GM21717 (cell line): ENCODE data around the gene CRBN.
A peak's percentile ranks its signal among the peaks of the same experiment; 100 is the strongest.

Experiments
- ATAC-seq: cut with Tn5 transposase; IDR thresholded peaks from one replicate; pipeline ENCODE4 v1.9.1; 2021; ENCODE audit warnings: mild to moderate bottlenecking, moderate library complexity; ENCODE audit not compliant: unreplicated experiment

CRBN gene

DNA sequence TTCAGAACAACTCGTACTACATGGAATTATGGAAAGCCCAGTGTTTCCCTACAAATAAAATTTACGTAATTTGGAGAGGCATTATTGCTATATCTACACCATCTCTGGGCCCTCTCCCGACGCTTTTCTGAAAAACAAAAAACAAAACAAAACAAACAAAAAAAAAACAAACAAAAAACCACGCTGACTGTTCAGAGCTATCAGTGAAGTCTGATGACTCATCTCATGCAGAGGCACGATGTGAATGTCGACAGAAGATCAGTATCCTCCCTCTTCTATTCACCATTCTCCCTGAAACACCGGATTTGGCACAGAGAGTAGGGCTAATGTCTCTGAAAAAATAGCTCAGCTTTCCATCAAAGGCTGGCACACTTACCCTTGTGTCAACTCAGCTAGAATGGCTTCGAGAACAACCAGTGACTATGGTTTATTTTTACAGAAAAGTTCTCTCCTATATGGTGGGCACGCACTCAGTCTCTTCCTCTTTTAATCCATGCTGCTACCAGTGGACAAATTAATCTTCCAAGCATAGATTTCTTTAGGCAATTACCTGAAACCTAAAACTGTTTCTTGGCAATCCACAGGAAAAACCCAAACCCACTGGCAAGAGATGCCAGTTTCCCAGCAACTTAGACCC lies 1.5 kb downstream of the CRBN start:
- ATAC-seq, result no peak

DNA sequence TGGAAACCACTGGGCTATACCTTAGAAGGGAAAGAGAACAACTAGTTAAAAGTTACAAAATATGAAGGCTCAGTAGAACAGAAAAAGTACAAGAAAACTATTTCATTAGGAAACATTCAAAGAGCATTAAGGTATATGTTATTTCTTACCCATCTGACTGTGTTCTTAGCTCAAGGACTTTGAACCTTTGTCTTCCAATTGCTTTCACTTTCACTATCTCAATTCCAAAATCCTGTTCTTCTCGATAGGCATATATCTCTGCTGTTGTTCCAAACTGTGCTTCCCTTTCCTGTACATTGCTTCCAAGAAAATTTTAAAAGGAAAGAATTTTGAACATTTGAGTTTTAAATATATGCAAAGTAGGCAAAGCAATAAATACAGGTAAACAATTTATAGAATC lies 6.9 kb downstream of the CRBN start:
- ATAC-seq, result no peak

GRCh38 chr3:3170998-3171397 lies 8.5 kb downstream of the CRBN start:
- ATAC-seq, result no peak

DNA sequence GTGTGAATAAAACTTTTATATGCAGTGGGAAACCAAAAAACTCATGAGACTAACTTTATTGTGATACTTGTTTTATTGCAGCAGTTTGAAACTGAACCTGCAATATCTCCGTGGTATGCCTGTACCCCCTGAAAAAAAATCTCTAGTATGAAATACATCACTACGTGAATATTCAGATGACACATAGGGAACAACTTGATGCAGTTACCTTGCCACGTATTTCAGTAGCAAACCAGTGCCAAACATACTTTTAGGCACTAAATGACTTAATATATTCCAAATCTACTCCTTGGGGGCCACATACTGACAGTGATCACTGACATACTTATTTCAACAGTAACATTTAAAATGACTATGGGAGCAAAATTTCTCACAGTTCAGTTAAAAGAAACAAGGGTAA lies 13.8 kb downstream of the CRBN start:
- no peak for ATAC-seq

GRCh38 chr3:3165241-3165640 lies 14.2 kb downstream of the CRBN start:
- ATAC-seq, result no peak

DNA sequence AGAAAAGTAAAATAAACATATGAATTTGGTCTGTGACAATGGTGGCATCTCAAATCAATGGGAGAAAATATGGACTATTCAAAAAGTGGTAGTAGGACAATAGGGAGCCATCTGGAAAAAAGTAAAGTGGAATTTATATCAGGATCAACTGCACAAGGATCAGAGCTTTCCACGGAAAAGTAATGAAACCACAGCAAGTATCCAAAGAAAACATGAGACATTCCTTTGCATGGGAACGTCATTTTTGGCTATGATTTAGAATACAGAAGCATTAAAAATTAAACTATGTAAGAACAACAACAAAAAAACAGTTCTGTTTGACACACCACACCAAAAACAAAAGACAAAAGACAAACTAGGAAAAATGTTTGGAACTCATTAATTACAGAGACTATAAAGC lies 18.7 kb downstream of the CRBN start:
- no peak for ATAC-seq

DNA sequence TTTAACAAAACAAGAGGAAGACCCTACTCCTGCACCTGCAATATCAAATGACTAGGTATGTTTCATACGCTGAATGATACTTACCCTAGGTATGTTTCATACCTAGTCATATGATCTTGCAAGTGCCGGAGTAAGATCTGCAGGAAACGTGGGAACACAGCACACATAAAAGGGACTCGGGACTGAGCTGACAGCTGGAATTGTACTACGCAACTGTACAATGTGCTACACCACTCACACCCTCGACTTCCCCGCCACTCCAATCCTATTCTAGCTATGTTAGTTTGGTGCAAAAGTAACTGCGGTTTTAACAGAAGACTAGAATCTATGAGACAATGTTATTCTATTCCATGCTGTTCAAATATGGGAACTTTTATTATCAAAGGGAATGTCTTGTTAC lies 22.0 kb downstream of the CRBN start:
- no peak for ATAC-seq

DNA sequence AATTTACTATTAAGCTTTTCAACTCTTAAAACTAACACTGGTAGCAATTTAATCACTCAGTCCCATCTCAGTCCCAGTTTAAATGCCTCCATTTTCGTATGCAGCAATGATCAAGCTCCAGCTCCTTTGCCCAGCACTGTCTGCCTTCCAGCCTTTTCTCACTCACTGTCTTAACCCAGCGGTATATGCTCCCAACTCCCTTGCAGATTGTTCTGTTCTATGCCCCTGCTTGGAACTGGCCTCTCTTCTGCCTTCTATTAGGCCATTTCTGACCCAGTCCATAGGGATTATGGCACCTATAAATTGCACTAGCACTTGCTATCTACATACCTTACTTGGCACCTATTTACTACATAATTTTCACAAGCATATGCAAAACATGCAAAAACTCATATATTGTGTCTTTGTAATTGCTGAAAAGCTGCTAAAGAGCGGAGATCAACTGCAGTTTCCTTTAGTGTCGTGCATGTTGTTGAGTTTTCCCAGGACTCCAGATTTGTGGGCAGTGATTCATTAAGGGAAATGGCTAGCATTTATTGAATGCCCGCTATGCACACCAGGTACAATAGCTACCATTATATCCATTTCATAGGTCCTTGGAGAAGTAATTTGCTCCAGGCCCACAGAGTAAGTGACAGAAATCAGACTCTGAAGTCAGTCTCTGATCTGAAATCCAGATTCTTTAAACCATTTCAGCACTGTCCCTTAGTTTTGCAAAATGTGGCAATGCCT lies 24.4 kb downstream of the CRBN start:
- no peak for ATAC-seq

DNA sequence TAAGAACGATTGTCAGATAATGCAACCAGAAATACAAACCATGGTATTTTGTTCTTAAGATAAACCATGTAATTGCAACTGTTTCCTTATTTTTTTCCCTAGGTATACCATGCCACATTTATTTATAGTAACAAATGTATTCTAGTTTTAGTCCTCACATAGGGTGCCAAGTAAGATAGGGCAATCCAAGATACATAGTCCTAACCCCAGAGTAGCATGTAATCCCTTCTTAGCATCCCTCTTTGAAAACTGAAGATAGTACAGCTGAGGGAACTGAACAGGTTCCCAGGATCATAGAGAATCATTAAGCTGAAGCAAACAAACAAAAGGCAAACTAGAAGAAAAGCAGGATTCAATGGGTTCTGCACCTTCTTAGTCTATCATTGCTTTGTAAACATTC lies 28.0 kb downstream of the CRBN start:
- ATAC-seq, result no peak

GRCh38 chr3:3149560-3149959 lies 29.9 kb downstream of the CRBN start:
- no peak for ATAC-seq

DNA sequence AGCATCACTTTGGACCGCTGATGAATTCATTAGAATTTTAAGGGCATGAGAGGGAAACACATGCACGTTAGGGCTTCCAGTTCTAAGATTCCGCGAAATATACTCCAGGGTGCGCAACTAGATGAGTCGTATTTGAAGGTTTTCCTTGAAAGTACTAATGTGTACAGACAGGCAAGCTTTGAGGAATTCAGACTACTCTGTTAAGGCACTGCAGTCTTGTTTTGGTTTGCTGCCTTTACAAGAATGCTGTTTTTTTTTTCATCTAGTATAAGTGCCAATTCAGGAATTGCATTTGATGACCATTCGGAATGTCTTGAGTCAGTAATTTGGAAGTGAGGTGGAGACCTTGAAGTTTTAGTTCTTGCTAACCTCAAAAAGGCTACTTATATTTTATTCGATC lies 33.7 kb downstream of the CRBN start:
- no peak for ATAC-seq

- ATAC-seq, result no peak
Measured at GRCh38 chr3:3141939-3142338, 37.6 kb downstream of the CRBN start.

DNA sequence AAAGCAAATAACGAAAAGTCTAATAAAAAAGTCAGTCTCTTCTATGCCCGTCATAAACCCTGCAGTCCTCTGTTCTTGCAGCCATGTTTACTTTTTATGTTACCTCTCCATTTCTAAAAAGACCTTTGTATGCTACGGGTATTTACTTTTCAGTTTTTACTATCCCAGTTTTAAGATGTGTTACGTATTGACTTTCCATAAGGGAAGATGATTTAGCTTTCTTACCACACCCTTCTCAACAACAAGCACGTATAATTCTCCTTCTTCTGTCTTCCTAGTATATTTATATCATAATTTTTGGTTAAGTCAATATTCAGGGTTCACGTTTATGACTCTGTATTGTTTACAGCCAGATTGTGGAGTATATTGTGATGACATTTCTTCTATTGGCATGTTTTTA lies 42.0 kb downstream of the CRBN start:
- ATAC-seq, result no peak

- ATAC-seq, result no peak
Measured at GRCh38 chr3:3134750-3135448, 44.6 kb downstream of the CRBN start.

GRCh38 chr3:3133500-3133899 lies 46.0 kb downstream of the CRBN start:
- ATAC-seq, result no peak

DNA sequence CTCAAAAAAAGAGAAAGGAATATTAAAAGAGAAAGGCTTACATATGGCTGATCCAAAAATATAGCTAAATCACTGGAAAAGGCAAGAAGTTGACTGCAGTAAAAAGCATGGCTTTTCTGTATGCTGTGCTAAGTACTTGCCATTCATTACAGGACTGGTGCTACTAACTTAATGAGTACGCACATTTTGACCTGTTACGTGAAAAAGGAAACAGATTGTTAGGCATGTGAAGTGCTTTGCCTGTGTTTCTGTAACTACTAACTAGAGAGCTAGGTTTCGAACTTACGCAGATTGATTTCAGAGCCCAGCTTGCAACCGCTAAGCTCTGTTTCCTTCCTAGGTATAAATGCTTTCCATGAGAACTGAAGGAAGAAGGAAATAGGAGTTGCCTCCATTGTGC lies 49.9 kb downstream of the CRBN start:
- ATAC-seq, result no peak

DNA sequence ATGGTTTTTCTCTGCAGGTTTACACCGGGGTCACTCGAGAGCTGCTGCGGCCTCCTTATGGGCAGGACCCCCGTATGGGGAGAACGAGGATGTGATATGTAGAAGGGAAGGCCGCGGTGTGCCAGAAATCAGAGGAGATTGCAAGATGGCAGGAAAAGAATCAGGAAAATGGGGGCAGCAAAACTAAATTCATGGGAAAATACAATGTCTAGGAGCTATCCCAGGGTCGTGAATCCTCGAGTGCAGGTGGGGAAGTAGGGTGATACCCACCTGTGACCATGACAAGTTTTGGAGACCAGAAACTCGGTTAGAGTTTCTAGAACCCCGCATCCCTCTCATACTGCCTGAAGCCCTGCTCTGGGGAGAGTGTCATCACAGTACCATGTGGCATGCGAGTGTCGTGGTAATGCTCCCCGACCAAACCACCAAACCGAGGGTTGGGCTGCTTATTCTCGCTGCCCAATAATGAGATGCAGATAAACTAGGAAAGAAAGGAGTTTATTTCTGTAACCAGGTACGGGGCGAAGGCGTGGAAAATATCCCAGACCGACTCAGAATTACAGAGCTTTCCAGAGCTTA lies 52.0 kb downstream of the CRBN start:
- ATAC-seq, result peak; percentile 30

- peak; percentile 97 for ATAC-seq
Measured at GRCh38 chr3:3126477-3127431, 52.7 kb downstream of the CRBN start, which contains the start of gene TRNT1. Gene TRNT1, plus strand, starts transcription at chr3:3126940. Its CDS starts 2,101 bp downstream, at chr3:3129041.

DNA sequence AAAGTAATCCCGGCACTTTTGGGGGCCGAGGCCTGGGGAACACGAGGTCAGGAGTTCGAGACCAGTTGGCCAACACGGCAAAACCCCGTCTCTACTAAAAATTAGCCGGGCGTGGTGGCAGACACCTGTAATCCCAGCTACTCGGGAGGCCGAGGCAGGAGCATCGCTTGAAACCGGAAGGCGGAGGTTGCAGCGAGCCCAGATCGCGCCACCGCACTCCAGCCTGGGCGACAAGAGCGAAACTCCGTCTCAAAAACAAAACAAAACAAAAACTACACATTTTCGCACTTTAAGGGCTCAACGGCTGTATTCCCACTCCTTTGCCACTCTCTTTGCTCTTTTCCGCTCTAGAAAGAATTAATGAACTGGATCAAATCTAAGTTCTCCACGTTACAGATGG lies 53.5 kb downstream of the CRBN start:
- no peak for ATAC-seq

- ATAC-seq, result no peak
Measured at GRCh38 chr3:3119393-3119851, 60.1 kb downstream of the CRBN start.

GRCh38 chr3:3117651-3118050 lies 61.8 kb downstream of the CRBN start:
- no peak for ATAC-seq
